ENCODE data around the gene UFL1.
"Not testable (repeated sequence)": the region's sequence is repeated elsewhere in the genome, so short reads cannot be mapped to it uniquely, and the experiment has no call there.

UFL1 gene

DNA sequence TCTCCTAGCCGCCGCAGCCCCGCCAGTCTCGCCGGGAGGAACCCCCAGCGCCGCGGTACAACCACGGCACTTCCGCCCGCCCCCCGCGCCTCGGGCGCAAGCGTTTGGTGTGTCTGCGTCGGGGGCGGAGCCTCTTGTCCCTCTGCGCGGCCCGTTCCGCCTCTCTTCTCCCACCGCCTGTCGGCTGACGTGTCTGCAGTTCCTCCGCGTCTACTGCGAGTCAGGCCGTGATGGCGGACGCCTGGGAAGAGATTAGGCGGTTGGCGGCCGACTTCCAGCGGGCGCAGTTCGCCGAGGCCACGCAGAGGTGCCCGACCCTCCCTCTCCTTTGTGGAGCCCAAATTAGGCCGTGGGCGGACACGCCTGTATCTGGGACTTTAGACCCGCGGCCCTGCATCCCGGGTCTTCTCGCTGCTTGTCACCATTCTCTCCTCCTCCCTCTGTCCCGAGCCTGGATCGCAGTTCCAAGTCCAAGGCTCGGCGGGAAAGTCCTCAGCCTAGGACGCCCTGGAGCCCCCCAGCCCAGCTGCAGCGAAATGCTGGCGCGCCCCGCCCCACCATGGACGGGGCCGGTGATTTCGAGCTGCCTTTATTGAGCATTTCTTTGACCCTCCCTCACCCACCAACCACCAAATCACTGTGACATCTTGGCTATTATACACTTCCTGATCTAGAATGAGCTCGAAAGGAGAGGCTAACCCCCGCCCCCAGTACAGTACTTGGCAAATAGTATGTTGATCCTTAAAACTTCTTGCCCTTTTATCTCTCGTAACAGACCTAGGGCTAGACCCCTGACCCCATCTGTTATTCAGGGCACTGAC is at the start of gene UFL1:
UFL1 (plus strand) TSS at position 163 of the 821 bp plus-strand sequence; CDS start at position 231, 68 bp downstream.
- DNase-seq (ENCODE audit: low spot score), result peak; percentile 96

DNA sequence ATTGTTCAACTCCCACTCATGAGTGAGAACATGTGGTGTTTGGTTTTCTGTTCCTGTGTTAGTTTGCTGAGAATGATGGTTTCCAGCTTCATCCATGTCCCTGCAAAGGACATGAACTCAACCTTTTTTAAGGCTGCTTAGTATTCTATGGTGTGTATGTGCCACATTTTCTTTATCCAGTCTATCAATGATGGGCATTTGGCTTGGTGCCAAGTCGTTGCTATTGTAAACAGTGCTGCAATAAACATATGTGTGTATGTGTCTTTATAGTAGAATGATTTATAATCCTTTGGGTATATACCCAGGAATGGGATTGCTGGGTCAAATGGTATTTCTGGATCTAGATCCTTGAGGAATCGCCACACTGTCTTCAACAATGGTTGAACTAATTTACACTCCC is 49.3 kb upstream of the UFL1 start:
- DNase-seq (ENCODE audit: low spot score), result not testable (repeated sequence)

DNA sequence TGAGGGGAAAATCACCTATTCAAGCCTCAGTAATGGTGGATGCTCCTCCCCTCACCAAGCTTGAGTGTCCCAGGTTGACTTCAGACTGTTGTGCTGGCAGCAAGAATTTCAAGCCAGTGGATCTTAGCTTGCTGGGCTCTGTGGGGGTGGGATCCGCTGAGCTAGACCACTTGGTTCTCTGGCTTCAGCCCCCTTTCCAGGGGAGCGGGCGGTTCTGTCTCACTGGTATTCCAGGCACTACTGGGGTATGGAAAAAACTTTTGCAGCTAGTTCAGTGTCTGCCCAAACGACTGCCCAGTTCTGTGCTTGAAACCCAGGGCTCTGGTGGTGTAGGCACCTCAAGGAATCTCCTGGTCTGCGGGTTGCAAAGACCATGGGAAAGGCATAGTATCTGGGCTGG is 42.9 kb upstream of the UFL1 start:
- DNase-seq (ENCODE audit: low spot score), result no peak

DNA sequence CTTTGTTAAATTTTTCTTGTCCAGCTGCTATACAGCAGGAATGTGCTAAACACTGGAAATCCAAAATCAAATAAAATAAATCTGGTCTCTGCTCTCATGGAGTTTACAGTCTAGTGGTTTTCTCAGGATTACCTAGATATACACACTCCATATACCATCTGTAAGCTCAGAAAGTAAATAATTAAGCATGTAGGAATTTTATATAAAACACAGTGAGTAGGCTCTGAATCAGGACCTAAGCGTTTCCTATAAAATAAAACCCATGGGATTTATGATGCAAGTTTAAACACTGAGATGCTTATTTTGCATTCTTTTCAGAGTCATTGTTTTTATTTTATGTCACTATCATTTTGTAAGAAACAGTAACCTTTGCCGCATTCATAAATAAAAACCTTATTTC is 29.7 kb upstream of the UFL1 start:
- no peak for DNase-seq (ENCODE audit: low spot score)

DNA sequence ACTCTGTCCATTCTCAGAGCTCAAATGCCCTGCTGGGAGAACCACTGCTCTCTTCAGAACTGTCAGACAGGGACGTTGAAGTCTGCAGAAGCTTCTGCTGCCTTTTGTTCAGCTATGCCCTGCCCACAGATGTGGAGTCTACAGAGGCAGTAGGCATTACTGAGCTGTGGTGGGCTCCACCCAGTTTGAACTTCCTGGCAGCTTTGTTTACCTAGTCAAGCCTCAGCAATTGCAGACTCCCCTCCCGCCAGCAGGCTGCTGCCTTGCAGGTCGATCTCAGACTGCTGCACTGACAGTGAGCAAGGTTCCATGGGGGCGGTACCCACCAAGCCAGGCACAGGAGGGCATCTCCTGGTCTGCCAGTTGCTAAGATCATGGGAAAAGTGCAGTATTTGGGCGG is 21.8 kb upstream of the UFL1 start:
- DNase-seq (ENCODE audit: low spot score), result no peak

DNA sequence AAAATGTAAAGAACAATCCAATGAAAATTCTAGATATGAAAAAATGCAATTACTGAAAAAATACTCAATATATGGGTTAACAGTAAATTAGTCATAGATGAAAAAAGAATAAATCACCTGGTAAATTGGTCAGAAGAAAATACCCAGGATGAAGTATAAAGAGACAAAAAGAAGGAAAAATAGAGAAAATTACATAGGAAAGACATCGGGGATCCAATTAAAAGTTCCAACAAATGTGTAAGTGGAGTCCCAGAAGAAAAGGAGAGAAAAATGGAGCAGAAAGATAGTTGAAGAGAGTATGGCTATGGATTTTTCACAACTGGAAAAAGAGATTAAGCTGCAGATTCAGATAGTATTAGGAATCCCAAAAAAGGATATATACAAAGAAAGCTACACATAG is 18.7 kb upstream of the UFL1 start:
- no peak for DNase-seq (ENCODE audit: low spot score)

DNA sequence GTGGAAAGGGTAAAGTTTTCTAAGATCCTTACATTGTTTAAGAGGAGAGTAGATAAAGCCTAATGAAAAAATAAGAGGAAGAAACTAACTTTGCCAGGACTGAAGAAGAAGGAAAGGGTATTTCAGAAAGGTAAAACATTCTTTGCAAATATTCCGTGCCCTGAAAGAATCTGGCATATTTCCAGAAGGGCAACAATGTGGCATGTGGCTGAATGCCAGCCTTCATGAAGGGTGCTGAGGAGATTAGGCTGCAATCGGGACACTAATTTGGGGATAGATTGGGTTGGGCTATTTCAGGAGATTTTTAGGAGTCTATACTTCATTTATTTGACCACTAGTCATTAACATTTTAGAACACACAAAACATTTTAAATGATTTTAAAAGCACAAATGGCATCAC is 16.2 kb upstream of the UFL1 start:
- DNase-seq (ENCODE audit: low spot score), result no peak

DNA sequence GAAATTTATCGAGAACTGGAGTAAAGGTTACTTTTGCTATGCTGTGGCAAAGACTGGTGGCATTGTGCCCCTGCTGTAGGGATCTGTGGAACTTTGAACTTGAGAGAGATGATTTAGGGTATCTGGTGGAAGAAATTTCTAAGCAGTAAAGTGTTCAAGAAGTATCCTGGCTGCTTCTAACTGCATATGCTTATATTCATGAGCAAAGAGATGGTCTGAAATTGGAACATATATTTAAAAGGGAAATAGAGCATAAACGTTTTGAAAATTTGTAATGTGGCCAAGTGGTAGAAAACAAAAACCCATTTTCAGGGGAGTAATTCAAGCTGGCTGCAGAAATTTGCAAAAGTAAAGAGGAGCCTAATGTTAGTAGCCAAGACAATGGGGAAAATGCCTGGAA is 12.3 kb upstream of the UFL1 start:
- no peak for DNase-seq (ENCODE audit: low spot score)

DNA sequence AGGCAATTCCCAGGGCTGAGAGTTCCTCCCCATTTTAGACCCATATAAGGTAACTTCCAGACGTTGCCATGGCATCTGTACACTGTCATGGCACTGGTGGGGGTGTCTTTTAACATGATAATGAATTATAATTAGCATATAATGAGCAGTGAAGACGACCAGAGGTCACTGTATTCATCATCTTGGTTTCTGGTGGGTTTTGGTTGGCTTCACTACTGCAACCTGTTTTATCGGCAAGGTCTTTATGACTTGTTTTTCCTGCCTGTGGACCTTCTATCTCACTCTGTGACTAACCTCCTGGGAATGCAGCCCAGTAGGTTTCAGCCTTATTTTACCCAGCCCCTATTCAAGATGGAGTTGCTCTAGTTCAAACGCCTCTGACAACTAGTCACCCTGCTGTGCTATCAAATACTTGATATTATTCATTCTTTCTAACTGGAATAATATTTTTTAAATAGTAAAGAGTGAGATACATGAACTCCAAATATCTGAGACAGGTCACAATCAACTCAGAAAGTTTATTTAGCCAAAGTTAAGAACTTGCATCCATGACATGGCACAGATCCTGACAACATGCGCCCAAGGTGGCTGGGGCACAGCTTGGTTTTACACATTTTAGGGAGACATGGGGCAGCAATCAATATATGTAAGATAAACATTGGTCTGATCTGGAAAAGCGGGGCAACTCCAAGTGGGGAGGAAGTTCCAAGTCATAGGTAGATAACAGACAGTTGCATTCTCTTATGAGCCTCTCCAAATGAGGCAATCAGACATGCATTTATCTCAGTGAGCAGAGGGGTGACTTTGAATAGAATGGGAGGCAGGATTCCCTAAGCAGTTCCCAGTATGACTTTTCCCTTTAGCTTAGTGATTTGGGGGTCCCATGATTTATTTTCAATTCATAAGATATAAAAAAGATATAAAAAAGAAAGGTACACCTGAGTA is 1.2 kb upstream of the UFL1 start:
- DNase-seq (ENCODE audit: low spot score), result no peak

DNA sequence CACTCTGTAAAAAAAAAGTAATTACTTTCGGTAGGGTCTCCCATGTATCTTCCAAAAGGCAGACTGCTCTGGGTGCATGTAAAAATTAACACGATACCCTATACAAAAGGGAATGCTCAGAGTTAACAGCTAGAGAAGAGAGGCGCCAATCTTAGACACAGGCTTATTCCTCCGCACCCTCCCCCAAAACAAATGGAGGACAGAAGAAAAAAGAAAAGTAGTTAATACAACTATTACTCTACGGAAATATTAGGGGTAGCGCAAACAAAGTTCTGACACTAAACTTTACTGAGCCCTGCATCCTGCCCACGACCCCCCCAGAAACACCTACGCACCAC is 331 bp upstream of the UFL1 start:
- DNase-seq (ENCODE audit: low spot score), result no peak

DNA sequence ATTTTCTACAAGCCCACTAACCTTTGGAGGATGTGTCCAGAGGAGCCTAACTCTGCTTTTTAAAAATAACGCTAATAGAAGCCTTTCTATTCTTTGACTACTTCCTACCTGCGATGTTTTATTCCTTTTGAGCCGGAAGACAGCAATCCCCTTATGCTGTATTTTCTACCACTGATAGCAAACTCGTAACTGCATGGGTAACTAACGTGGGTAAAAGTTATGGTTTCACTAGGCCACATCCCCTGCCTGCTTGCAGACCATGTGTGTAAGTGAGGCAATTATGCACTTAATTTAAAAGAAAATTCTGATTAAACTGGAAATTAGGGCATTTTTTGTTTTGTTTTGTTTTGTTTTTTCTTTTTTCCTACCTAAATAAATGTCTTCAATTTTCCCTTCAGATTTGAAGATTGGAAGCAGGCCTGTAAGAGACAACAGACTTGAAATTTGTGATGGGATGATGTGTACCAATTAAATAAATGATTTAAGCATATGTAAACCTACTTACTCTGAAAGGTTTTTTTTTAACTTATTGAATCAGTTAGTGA is 931 bp downstream of the UFL1 start:
- DNase-seq (ENCODE audit: low spot score), result no peak

DNA sequence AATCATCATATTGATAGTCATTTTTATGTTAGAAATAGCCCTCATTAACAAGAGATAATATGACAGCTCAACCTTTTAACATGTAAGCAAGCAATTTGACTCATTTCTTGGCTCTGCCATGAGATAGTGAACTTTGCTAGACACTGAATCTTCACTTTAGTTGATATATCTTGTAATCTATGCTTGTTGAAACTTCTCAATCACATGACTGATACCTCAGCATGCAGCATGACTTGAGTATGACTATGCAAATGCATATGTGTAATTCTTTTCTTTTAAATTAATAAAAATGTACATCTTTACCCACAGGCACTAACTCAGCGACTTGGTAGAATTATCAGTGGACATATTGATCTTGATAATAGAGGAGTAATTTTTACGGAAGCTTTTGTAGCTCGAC is 6.6 kb downstream of the UFL1 start:
- DNase-seq (ENCODE audit: low spot score), result no peak

DNA sequence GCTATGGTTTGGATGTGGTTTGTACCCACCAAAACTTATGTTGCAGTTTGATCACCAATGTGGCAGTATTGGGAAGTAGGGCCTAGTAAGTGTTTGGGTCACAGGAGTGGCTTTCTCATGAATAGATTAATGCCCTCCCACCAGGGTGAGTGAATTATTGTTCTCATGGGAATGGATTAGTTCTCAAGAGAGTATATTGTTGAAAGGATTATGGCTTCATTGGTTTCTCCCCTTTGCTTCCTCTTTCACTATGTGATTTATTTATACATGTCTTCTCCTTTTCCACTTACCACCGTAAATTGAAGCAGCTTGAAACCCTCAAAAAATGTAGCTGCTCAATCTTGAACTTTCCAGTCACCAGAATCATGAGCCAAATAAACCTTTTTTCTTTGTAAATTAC is 10.8 kb downstream of the UFL1 start:
- DNase-seq (ENCODE audit: low spot score), result no peak

DNA sequence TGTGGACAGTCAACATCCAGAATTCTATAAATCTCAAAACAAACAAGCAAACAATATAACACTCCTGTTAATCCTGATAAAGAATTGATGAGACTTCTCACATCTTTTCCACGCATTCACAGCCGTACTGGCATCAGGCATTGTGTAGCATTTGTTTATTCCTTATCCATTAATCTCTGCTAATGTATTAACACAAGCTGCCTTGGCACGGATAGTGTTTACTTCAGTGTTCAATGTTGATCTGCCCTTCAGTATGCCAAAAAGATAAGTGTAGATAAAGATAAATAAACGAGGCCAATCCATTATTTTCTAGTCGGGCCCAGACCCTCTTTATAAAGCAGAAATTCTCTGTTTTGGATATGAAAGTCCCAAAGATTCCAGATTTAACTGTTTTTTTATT is 16.1 kb downstream of the UFL1 start:
- DNase-seq (ENCODE audit: low spot score), result no peak

DNA sequence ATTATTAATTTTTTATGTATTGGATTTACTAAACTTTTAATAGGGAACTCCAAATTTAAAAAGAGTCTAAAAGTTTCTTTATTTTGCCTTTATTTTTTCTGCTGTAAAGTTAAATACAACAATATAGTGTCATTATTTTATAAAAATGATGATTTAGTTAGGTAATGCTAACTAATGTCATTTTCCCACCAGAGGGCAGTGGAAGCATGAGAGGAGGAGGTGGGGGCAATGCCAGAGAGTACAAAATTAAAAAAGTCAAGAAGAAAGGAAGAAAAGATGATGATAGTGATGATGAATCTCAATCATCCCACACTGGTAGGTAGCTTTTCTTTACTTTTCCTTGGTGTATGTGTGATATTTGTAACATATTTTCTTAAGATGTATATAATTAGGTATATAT is 21.1 kb downstream of the UFL1 start:
- no peak for DNase-seq (ENCODE audit: low spot score)

DNA sequence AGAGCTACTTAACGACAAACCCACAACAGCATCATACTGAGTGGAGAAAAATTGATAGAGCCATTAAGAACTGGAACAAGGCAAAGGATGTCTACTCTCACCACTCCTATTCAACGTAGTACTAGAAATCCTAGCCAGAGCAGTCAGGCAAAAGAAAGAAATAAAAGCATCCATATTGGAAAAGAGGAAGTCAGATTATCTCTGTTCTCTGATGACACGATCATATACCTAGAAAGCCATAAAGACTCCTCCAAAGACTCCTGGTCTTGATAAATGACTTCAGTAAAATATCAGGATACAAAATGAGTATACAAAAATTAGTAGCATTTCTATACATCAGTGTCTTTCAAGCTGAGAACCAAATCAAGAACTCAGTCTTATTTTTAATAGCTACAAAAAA is 24.3 kb downstream of the UFL1 start:
- no peak for DNase-seq (ENCODE audit: low spot score)

DNA sequence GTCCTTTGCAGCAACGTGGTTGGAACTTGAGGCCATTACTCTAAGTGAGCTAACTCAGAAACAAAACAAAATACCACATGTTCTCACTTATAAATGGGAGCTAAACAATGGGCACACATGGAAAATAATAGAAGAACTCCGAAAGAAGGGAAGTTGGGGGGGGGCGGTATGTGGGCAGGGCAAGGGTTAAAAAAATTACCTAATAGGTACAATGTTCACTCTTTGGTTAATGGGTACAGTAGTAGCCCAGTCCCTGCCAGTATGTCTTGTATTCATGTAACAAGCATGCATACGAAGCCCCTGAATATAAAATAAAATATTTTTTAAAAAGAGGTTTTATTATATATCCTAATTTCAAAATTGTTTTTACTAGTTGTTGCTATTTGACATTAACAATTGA is 26.0 kb downstream of the UFL1 start:
- DNase-seq (ENCODE audit: low spot score), result no peak

DNA sequence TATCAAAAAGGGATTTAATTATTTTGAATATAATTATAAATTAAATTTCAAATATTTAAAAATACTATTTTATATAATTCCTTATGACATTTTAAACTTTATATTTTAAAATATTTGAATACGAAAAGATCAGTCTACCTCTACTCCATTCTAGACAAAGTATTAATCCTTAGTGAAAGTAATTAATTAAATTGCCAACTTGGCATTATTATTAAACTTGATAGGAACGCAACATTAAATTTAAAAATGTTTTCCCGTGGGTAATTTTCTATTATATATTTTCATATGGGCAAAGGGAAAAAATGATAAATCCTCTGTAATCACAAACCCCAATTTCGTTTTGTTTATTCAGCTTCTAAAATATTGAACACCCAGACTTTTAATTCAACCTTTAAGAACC is 33.0 kb downstream of the UFL1 start:
- DNase-seq (ENCODE audit: low spot score), result no peak

DNA sequence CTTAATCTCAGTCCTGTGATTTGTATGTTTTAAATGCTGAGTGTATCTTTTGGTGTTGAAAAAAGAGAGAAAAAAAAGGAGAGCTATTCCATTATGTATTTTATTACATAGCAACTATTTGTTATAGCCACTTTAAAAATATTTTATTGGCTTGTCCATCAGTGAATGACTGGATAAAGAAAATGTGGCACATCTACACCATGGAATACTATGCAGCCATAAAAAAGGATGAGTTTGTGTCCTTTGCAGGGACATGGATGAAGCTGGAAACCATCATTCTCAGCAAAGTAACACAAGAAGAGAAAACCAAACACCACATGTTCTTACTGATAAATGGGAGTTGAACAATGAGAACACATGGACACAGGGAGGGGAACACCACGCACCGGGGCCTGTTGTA is 38.1 kb downstream of the UFL1 start:
- not testable (repeated sequence) for DNase-seq (ENCODE audit: low spot score)

DNA sequence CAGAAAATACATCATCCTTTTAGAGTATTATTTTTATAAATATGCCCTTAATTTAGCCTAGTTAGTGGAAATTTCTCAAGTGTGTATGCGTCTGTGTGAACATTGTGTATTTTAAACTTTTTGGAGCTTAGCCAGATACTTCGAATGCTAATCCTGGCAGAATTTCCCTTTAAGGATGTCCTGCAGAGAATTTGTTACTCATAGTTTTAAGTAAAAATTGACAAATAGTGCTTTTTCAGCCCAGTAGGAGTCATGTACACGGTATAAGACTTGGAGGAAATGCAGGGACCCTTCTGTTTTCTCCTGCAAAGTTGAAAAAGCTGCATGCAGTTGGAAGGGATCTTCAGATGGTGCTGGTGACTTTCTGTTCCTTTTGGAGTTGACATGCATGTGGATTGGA is 41.3 kb downstream of the UFL1 start, which contains the start of gene FHL5:
FHL5 (plus strand) TSS at position 243 of the 400 bp plus-strand sequence. CDS start 40,486 bp downstream, outside the sequence.
- no peak for DNase-seq (ENCODE audit: low spot score)

DNA sequence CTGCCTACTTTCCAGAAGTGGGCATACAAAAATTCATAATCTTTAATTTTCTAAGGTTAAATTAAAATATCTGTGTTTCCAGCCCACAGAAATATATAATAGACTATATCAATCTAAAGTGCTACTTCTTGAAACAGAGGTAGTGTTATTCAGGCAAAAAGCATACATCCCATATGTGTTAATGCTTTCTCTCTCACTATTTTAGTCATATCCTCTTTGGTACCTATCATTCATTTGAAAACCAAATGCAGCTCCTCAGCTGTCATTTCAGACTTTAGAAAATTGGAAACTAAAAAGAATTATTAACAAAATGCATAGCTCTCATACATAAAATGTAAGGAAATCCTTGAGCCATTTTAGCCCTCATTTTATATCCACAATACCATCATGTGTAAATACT is 42.2 kb downstream of the UFL1 start:
- no peak for DNase-seq (ENCODE audit: low spot score)

DNA sequence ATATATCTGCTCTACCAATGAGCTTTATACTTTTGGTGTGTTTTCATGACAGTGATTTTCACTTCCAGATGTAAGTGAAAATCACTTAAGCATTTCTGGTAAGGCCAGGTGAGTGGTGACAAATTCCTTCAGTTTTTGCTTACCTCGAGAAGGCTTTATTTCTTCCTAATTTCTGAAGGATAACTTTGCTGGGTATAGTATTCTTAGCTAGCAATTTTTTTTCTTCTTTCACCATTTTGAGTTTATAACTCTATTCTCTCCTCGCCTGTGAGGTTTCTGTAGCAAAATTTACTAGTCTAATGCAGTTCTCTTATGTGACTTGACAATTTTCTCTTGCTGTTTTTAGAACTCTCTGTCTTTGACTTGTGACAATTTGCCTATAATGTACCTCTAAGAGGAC is 48.4 kb downstream of the UFL1 start:
- DNase-seq (ENCODE audit: low spot score), result no peak

DNA sequence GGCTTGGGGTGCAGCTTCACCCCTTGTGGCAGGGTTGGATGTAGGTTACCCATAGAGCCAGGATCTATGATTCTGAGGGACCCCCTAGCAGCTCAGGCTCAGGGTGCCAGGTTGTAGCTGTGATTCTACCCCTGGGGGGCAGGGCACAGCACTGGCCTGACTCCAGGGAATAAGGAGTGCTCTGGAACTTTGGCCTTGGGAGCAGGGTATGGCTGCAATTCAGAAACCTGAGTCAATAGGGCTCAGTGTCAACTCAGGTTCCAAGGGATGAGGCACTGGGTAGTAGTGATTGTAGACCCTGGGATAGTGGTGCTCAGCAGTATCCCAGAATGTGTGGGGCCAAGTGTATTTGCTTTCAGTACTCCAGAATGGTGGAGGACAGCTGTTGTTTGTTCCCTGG is 49.9 kb downstream of the UFL1 start:
- DNase-seq (ENCODE audit: low spot score), result no peak

All from left forelimb (tissue), 1 donor.